Stimulated activated CD4-positive, alpha-beta T cell treated with anti-CD3 and anti-CD28 coated beads, TNF-alpha, amount 100 ng/mL, for 1 hour (primary cell): ENCODE measurements around the gene TIMM13.
"Not testable (repeated sequence)": the region's sequence is repeated elsewhere in the genome, so short reads cannot be mapped to it uniquely, and the experiment has no call there.

ENCODE experiments used
- DNase-seq, 3 donors: peaks; one replicate each; pipeline ENCODE4 v3.0.0-alpha.2; 2020; ENCODE audit warnings: low read depth in 3 of 3, low spot score in 1 of 3

The TIMM13 gene

GRCh38 chr19:2427429-2428320 is at the start of gene TIMM13:
Gene TIMM13, minus strand, starts transcription at chr19:2427586. Its CDS starts 53 bp downstream, at chr19:2427533.
- DNase-seq, result peak; percentile 88 to 94 (median 91)

- peak in 2 of 3 donors; percentile 40 to 64 for DNase-seq
Observed at GRCh38 chr19:2476451-2477140, 49.2 kb upstream of the TIMM13 start.

- DNase-seq, result peak; percentile 95 to 96 (median 96)
Observed at GRCh38 chr19:2475702-2476450, 48.5 kb upstream of the TIMM13 start, which contains the start of gene GADD45B. Gene GADD45B, plus strand, starts transcription at chr19:2476127. Its CDS starts 232 bp downstream, at chr19:2476359.

- DNase-seq, result peak in 1 of 3 donors; percentile 47
Observed at GRCh38 chr19:2475018-2475701, 47.8 kb upstream of the TIMM13 start.

GRCh38 chr19:2474232-2475017 is 47.0 kb upstream of the TIMM13 start:
- peak; percentile 61 to 92 (median 81) for DNase-seq

- DNase-seq, result not testable (repeated sequence)
Observed at GRCh38 chr19:2469915-2470200, 42.5 kb upstream of the TIMM13 start.

GRCh38 chr19:2469102-2469914 is 41.9 kb upstream of the TIMM13 start:
- no peak for DNase-seq

GRCh38 chr19:2468596-2468995 is 41.2 kb upstream of the TIMM13 start:
- no peak for DNase-seq

- DNase-seq, result no peak
Observed at GRCh38 chr19:2464389-2464788, 37.0 kb upstream of the TIMM13 start.

GRCh38 chr19:2463694-2464093 is 36.3 kb upstream of the TIMM13 start:
- DNase-seq, result not testable (repeated sequence)

GRCh38 chr19:2462635-2463421 is 35.4 kb upstream of the TIMM13 start:
- no peak for DNase-seq

GRCh38 chr19:2461751-2462634 is 34.6 kb upstream of the TIMM13 start:
- peak in 1 of 3 donors; percentile 50 for DNase-seq

- DNase-seq, result no peak
Observed at GRCh38 chr19:2460245-2460644, 32.9 kb upstream of the TIMM13 start.

GRCh38 chr19:2458776-2459175 is 31.4 kb upstream of the TIMM13 start:
- not testable (repeated sequence) for DNase-seq

- no peak for DNase-seq
Observed at GRCh38 chr19:2458054-2458453, 30.7 kb upstream of the TIMM13 start.

GRCh38 chr19:2457394-2458037 is 30.1 kb upstream of the TIMM13 start:
- DNase-seq, result no peak
